SK-N-SH treated with all-trans-retinoic acid at 6 μM for 48 hours (cell line): ENCODE measurements around the gene C10orf105.

Source experiments
- ZNF8 ChIP-seq: fragments of 450-650 bp; formaldehyde crosslinking; IDR thresholded peaks from 2 replicates; pipeline ENCODE4 v1.5.0; 2020; ENCODE audit warnings: mild to moderate bottlenecking, moderate library complexity
- TF ChIP-seq, protein P1 (sequence below): fragments of 250-450 bp; sonication (Bioruptor Pico); IDR thresholded peaks from 2 replicates; pipeline ENCODE4 v1.5.1; 2020; ENCODE audit warnings: low read depth, mild to moderate bottlenecking, moderate library complexity

DNA sequence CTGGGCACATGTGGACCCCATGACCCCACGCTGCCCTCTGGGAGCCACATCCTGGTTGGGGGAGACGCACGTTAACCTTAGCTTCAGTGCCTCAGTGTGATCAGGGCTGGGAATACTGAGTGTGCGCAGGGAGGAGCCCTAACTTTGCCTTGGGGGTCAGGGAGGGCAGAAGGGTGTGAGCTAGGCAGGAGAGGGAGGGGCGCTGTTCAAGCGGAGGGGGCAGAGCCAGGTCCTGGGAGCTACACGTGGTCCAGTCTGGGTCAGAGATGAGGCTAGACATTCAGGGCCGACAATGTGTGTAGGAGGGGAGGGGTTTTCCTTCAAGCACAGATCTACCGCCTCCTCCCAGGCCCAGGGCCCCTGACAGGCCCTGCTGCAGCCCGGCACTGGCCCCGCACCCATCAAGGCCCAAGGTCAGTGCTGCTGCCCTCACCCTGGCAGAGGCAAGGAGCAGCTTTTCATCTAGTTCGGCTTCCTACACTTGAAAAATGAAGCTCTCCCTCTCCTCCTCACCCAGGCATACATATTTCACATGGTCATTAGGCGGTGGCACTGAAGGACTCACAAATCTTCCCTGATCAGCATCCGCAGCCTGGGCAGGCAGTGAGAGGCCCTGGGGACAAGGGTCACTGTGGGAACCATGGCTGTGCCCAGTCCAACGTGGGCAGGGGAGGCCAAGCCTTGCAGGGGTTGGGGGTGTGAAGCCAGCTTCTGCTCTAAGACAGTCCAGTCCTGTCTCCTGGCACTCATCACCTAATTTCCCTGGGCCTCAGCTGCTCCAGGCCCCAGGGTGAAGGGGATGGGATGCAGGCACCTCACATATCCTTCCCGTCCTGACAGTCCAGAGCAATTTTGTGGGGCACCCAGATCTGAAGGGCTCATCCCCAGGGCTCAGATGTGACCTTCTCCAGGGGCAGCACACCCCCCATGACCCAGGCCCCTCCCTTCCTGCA, 47.3 kb downstream of the C10orf105 start:
- TF ChIP-seq, protein P1, sequence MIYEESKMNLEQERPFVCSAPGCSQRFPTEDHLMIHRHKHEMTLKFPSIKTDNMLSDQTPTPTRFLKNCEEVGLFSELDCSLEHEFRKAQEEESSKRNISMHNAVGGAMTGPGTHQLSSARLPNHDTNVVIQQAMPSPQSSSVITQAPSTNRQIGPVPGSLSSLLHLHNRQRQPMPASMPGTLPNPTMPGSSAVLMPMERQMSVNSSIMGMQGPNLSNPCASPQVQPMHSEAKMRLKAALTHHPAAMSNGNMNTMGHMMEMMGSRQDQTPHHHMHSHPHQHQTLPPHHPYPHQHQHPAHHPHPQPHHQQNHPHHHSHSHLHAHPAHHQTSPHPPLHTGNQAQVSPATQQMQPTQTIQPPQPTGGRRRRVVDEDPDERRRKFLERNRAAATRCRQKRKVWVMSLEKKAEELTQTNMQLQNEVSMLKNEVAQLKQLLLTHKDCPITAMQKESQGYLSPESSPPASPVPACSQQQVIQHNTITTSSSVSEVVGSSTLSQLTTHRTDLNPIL (CRISPR knock-in tag) = no peak
- TF ChIP-seq ZNF8 (CRISPR knock-in tag) = no peak
